ENCODE data around the gene PNMA1.

The PNMA1 gene

GRCh38 chr14:73663548-73664212, 50.5 kb downstream of the PNMA1 start:
- DNase-seq (ENCODE audit: low read depth in 2 of 2) = no peak

- DNase-seq (ENCODE audit: low read depth in 2 of 2) = no peak
Measured at GRCh38 chr14:73662487-73662943, 51.7 kb downstream of the PNMA1 start.

- no peak for DNase-seq (ENCODE audit: low read depth in 2 of 2)
Measured at GRCh38 chr14:73661872-73662271, 52.3 kb downstream of the PNMA1 start.
